ENCODE results near the gene SMG1.

GRCh38 chr16:18809165-18809564 lies 117.0 kb downstream of the SMG1 start:
- no peak for TF ChIP-seq CTCF (conservative IDR thresholded peaks at IDR 0.05 in 1 of 2, IDR thresholded peaks at IDR 0.05 in 1 of 2; ENCODE audit: low read depth in 1 of 2, low read length in 2 of 2)
- no peak for TF ChIP-seq EZH2 (IDR thresholded peaks at IDR 0.05; ENCODE audit: low read length, missing control alignments)
